Measurements from ENCODE around the gene WLS.

GRCh38 chr1:68269637-68270430, 37.5 kb upstream of the WLS start:
- TF ChIP-seq CTCF (IDR thresholded peaks at IDR 0.05) (no peak), ZFX (IDR thresholded peaks at IDR 0.05; ENCODE audit: borderline replicate concordance) (no peak)

All from 22Rv1 (cell line).